ENCODE measurements around the gene TMEM198.

DNA sequence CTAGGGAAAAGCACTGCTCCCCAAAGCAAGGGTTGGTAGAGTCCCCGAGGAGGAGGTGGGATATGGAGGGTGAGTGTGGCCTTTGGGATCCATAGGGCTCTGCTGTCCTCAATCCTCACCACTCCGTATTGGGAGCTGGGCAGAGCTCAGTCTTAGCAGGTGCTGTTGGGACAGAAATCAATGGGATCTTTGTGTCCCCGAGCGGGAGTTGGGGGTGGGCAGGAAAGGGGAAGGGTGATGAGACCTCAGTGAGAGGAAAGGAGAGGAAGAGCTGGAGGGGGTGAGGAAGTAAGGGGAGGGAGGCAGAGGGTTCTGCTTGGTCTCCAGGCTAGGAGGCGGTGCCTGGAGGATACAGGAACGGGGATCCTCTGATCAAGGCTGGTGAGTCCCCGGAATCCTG, 26.9 kb upstream of the TMEM198 start:
- TF ChIP-seq CTCF (IDR thresholded peaks at IDR 0.05) (no peak), EZH2 (IDR thresholded peaks at IDR 0.05; ENCODE audit: borderline replicate concordance, insufficient read depth, low read depth, low read length, poor library complexity, severe bottlenecking) (no peak)

All from B cell (primary cell).